Measurements from ENCODE around the gene PDZRN3.

The PDZRN3 gene

GRCh38 chr3:73409138-73409763 lies 215.5 kb downstream of the PDZRN3 start:
- no peak for DNase-seq

- DNase-seq = no peak
These were observed 216.1 kb downstream of the PDZRN3 start for GRCh38 chr3:73408634-73409033.

GRCh38 chr3:73407577-73407976 lies 217.2 kb downstream of the PDZRN3 start:
- no peak for DNase-seq

GRCh38 chr3:73405853-73406252 lies 218.9 kb downstream of the PDZRN3 start:
- no peak for DNase-seq

- DNase-seq = no peak
These were observed 219.7 kb downstream of the PDZRN3 start for GRCh38 chr3:73405000-73405399.

GRCh38 chr3:73404435-73404834 lies 220.3 kb downstream of the PDZRN3 start:
- no peak for DNase-seq

- DNase-seq = no peak
These were observed 221.3 kb downstream of the PDZRN3 start for GRCh38 chr3:73403444-73403843.

GRCh38 chr3:73401616-73402279 lies 223.0 kb downstream of the PDZRN3 start:
- no peak for DNase-seq

GRCh38 chr3:73401059-73401458 lies 223.7 kb downstream of the PDZRN3 start:
- DNase-seq = no peak

- no peak for DNase-seq
These were observed 225.0 kb downstream of the PDZRN3 start for GRCh38 chr3:73399666-73400253.

GRCh38 chr3:73399106-73399505 lies 225.6 kb downstream of the PDZRN3 start:
- DNase-seq = no peak

- DNase-seq = no peak
These were observed 226.7 kb downstream of the PDZRN3 start for GRCh38 chr3:73398084-73398483.

GRCh38 chr3:73394240-73394639 lies 230.5 kb downstream of the PDZRN3 start:
- no peak for DNase-seq

GRCh38 chr3:73393005-73393404 lies 231.7 kb downstream of the PDZRN3 start:
- no peak for DNase-seq

- no peak for DNase-seq
These were observed 232.8 kb downstream of the PDZRN3 start for GRCh38 chr3:73391984-73392383.

- DNase-seq = no peak
These were observed 234.8 kb downstream of the PDZRN3 start for GRCh38 chr3:73389928-73390327.

- DNase-seq = no peak
These were observed 235.5 kb downstream of the PDZRN3 start for GRCh38 chr3:73389117-73389813.

- DNase-seq = no peak
These were observed 239.2 kb downstream of the PDZRN3 start for GRCh38 chr3:73385568-73385967.

- no peak for DNase-seq
These were observed 240.4 kb downstream of the PDZRN3 start for GRCh38 chr3:73384091-73384906.

- no peak for DNase-seq
These were observed 241.2 kb downstream of the PDZRN3 start for GRCh38 chr3:73383470-73384049.

GRCh38 chr3:73381551-73381950 lies 243.2 kb downstream of the PDZRN3 start:
- DNase-seq = no peak

- no peak for DNase-seq
These were observed 243.8 kb downstream of the PDZRN3 start for GRCh38 chr3:73380735-73381532.

All from activated CD4-positive, alpha-beta T cell treated with anti-CD3 and anti-CD28 coated beads for 1 hour (primary cell).